A673 (cell line): Measurements from ENCODE around the gene FUT3. TPM values are rescaled to one million over a fixed set of nuclear protein-coding genes. Genes with fewer than 3 reads are reported as not detected.
"Not testable (repeated sequence)": the region's sequence is repeated elsewhere in the genome, so short reads cannot be mapped to it uniquely, and the experiment has no call there.

Experiments
- BruUV-seq: library from RNA; stranded (reverse); fragments of 400-500 nt; replicated peaks from 2 replicates; lab custom pipeline; 2021; lab: Mats Ljungman, UMichigan
- CTCF ChIA-PET: fragments of 300-600 bp; sonication (Branson Sonifier 250); formaldehyde crosslinking; loops from one replicate; lab custom pipeline; 2022; ENCODE audit warnings: antibody characterized with exemption; lab: Charles Lee
- POLR2A ChIA-PET: fragments of 300-600 bp; sonication (Branson Sonifier 250); formaldehyde crosslinking; loops from one replicate; lab custom pipeline; 2022; ENCODE audit warnings: antibody characterized with exemption; ENCODE audit not compliant: low non-redundant PET; lab: Charles Lee
- DNase-seq: peaks from one replicate; pipeline ENCODE4 v3.0.0-alpha.2; 2015; ENCODE audit warnings: low spot score
- H3K27ac ChIP-seq: fragments of 200-600 bp; sonication (generic); 2 replicates; pipeline ENCODE4 v1.5.1; 2016; ENCODE audit warnings: mixed run types, low read depth, mild to moderate bottlenecking, mixed read lengths, antibody characterized with exemption, low read length; ENCODE audit not compliant: poor library complexity, severe bottlenecking
- H3K27me3 ChIP-seq: fragments of 200-600 bp; sonication (generic); replicated peaks from 2 replicates; pipeline ENCODE4 v1.6.1; 2017; ENCODE audit warnings: mixed run types, low read depth, mild to moderate bottlenecking, mixed read lengths, antibody characterized with exemption, low read length; ENCODE audit not compliant: insufficient read depth, poor library complexity
- H3K36me3 ChIP-seq: fragments of 200-600 bp; sonication (generic); 2 replicates; pipeline ENCODE4 v1.6.1; 2016; ENCODE audit warnings: mixed run types, mild to moderate bottlenecking, mixed read lengths, antibody characterized with exemption, low read length; ENCODE audit not compliant: insufficient read depth, poor library complexity, severe bottlenecking
- H3K4me1 ChIP-seq: fragments of 200-600 bp; sonication (generic); 2 replicates; pipeline ENCODE4 v1.6.1; 2017; ENCODE audit warnings: mixed run types, mild to moderate bottlenecking, mixed read lengths, antibody characterized with exemption, low read length; ENCODE audit not compliant: insufficient read depth, poor library complexity, severe bottlenecking
- H3K4me3 ChIP-seq: fragments of 200-600 bp; sonication (generic); 2 replicates; pipeline ENCODE4 v1.5.1; 2016; ENCODE audit warnings: low read depth, mixed run types, mild to moderate bottlenecking, mixed read lengths, low read length; ENCODE audit not compliant: poor library complexity, severe bottlenecking
- H3K9me3 ChIP-seq: fragments of 200-600 bp; sonication (generic); 2 replicates; pipeline ENCODE4 v1.6.1; 2016; ENCODE audit warnings: mixed run types, low read depth, mild to moderate bottlenecking, mixed read lengths, antibody characterized with exemption, low read length; ENCODE audit not compliant: poor library complexity, severe bottlenecking
- CTCF ChIP-seq: fragments of 300-800, 200-600 bp; sonication (generic); conservative IDR thresholded peaks from 2 replicates; pipeline ENCODE4 v1.5.1; 2017; ENCODE audit warnings: low read depth, mild to moderate bottlenecking, antibody characterized with exemption, low read length, moderate library complexity, mixed read lengths
- EZH2 ChIP-seq: fragments of 200-600 bp; sonication (generic); IDR thresholded peaks from 2 replicates; pipeline ENCODE4 v1.6.1; 2017; ENCODE audit warnings: borderline replicate concordance, low read depth, mild to moderate bottlenecking, mixed read lengths, antibody characterized with exemption, low read length; ENCODE audit not compliant: poor library complexity, severe bottlenecking
- intact Hi-C: fragments of 100-400 bp; cut with micrococcal nuclease; formaldehyde crosslinking; loops from one replicate; pipeline ENCODE4 v1.10.0; 2022; ENCODE audit not compliant: unreplicated experiment
- total RNA-seq: library from RNA; stranded (reverse); gene quantifications from 2 replicates; pipeline ENCODE4 v1.2.3, GENCODE V29; 2021

FUT3 gene
- total RNA-seq, 1 experiment from 2014 or later, result not detected

GRCh38 chr19:5877427-5877826 lies 26.2 kb upstream of the FUT3 start:
- intact Hi-C loops, result no loop called here
- Histone ChIP-seq H3K4me3 (no peak overlapping the region), H3K27me3 (peaks cover 8% of the 10 kb centered on the region), H3K4me1 (no peaks in the 10 kb centered on the region), H3K9me3 (no peaks in the 10 kb centered on the region), H3K36me3 (no peaks in the 10 kb centered on the region), H3K27ac (no peak overlapping the region)
- TF ChIP-seq CTCF (no peak), EZH2 (no peak)
- no peak for DNase-seq
- ChIA-PET POLR2A (no interaction called here), CTCF (no interaction called here)
- BruUV-seq, result no TSS peak

- intact Hi-C loops, H3K4me3 ChIP-seq, BruUV-seq, H3K27ac ChIP-seq, H3K36me3 ChIP-seq, H3K9me3 ChIP-seq, H3K27me3 ChIP-seq, H3K4me1 ChIP-seq: not testable (repeated sequence)
- DNase-seq, result peak; percentile 39
- POLR2A ChIA-PET, result interaction anchor here (0.6 kb wide), 1 partner anchor 46 kb away, joined by 3 read pairs; no protein-coding TSS in a partner anchor
- CTCF ChIA-PET, result interaction anchor here (0.5 kb wide), 1 partner anchor 1796 kb away, joined by 3 read pairs; no protein-coding TSS in a partner anchor
Measured at GRCh38 chr19:5874496-5874895, 23.2 kb upstream of the FUT3 start.

GRCh38 chr19:5873617-5874199 lies 22.5 kb upstream of the FUT3 start:
- DNase-seq, result no peak
- Histone ChIP-seq H3K9me3 (no peaks in the 10 kb centered on the region), H3K36me3 (no peaks in the 10 kb centered on the region), H3K4me3 (no peak overlapping the region), H3K27ac (no peak overlapping the region), H3K4me1 (no peaks in the 10 kb centered on the region), H3K27me3 (no peaks in the 10 kb centered on the region)
- ChIA-PET CTCF (no interaction called here), POLR2A (no interaction called here)
- BruUV-seq, result no TSS peak
- intact Hi-C loops, result no loop called here
- TF ChIP-seq CTCF (no peak), EZH2 (no peak)

GRCh38 chr19:5870986-5871394 lies 19.7 kb upstream of the FUT3 start:
- Histone ChIP-seq H3K4me1 (no peaks in the 10 kb centered on the region), H3K36me3 (no peaks in the 10 kb centered on the region), H3K27ac (no peak overlapping the region), H3K9me3 (no peaks in the 10 kb centered on the region), H3K27me3 (no peaks in the 10 kb centered on the region), H3K4me3 (no peak overlapping the region)
- ChIA-PET CTCF (no interaction called here), POLR2A (no interaction called here)
- BruUV-seq, result no TSS peak
- no peak for DNase-seq
- intact Hi-C loops, result no loop called here
- no peak for TF ChIP-seq CTCF
- no peak for TF ChIP-seq EZH2
